ENCODE results near the gene BRD4. TPM values are rescaled to one million over a fixed set of nuclear protein-coding genes. Genes with fewer than 3 reads are reported as not detected.

Gene BRD4
- polyA plus RNA-seq, 1 donor (not counting 4 experiments of a cell fraction or from before 2014, with no cell fraction given), result 5.5 TPM

- Histone ChIP-seq H4K20me1 (ENCODE audit: control insufficient read depth, extremely low read depth, insufficient read depth, low read length) (peaks cover 55% of the 10 kb centered on the region), H3K4me1 (ENCODE audit: control insufficient read depth, extremely low read depth, insufficient read depth, low read length) (peaks cover 65% of the 10 kb centered on the region), H3K27me3 (ENCODE audit: control insufficient read depth, extremely low read depth, insufficient read depth, low read length) (no peaks in the 10 kb centered on the region), H3K9me1 (ENCODE audit: control insufficient read depth, extremely low read depth, insufficient read depth, low read length) (peaks cover 14% of the 10 kb centered on the region), H3K27ac (ENCODE audit: control insufficient read depth, insufficient read depth, low read length) (peak overlapping the region; percentile 78), H3K9ac (ENCODE audit: control insufficient read depth, extremely low read depth, insufficient read depth, low read length) (no peak overlapping the region), H3K9me3 (ENCODE audit: control insufficient read depth, low read depth, low read length) (no peaks in the 10 kb centered on the region), H3K36me3 (ENCODE audit: control insufficient read depth in 2 of 2, extremely low read depth in 1 of 2, insufficient read depth in 2 of 2, low read length in 2 of 2) (peaks cover 4 to 6% of the 10 kb centered on the region in 2 experiments), H2AFZ (ENCODE audit: control insufficient read depth, low read length) (no peak overlapping the region), H3K79me2 (ENCODE audit: control insufficient read depth, insufficient read depth, low read length) (peaks cover 88% of the 10 kb centered on the region), H3K4me3 (ENCODE audit: control insufficient read depth in 2 of 3, extremely low read depth in 1 of 3, insufficient read depth in 2 of 3, low read depth in 1 of 3, low read length in 3 of 3) (no peak overlapping the region), H3K4me2 (ENCODE audit: control insufficient read depth, extremely low read depth, insufficient read depth, low read depth, low read length) (peak overlapping the region; percentile 39)
- TF ChIP-seq EZH2 (IDR thresholded peaks at IDR 0.05; ENCODE audit: low read length), result no peak
- TF ChIP-seq CTCF (optimal IDR thresholded peaks at IDR 0.05 in 1 of 3, IDR thresholded peaks at IDR 0.05 in 1 of 3, conservative IDR thresholded peaks at IDR 0.05 in 1 of 3; ENCODE audit: extremely low read depth in 1 of 3, insufficient read depth in 2 of 3, low read length in 3 of 3), result no peak
- no peak for DNase-seq (ENCODE audit: low read depth, low spot score)
- FAIRE-seq, result no peak
- dilution Hi-C loops (cut with MboI; ENCODE audit: extremely low pct_ligation_motif_present, low sequenced_read_pairs), result no loop called here
Measured at GRCh38 chr19:15300533-15301197, 31.7 kb downstream of the BRD4 start.

GRCh38 chr19:15299568-15300409 lies 32.5 kb downstream of the BRD4 start:
- peaks cover 4 to 11% of the 10 kb centered on the region in 2 experiments for H3K36me3 ChIP-seq (ENCODE audit: control insufficient read depth in 2 of 2, extremely low read depth in 1 of 2, insufficient read depth in 2 of 2, low read length in 2 of 2)
- peak; percentile 59 for FAIRE-seq
- dilution Hi-C loops (cut with MboI; ENCODE audit: extremely low pct_ligation_motif_present, low sequenced_read_pairs), result no loop called here

More at GRCh38 chr19:15299568-15300409, 32.5 kb downstream of the BRD4 start:
- peak overlapping the region; percentile 78 for H3K27ac ChIP-seq (ENCODE audit: control insufficient read depth, insufficient read depth, low read length)
- peaks cover 88% of the 10 kb centered on the region for H3K79me2 ChIP-seq (ENCODE audit: control insufficient read depth, insufficient read depth, low read length)
- H3K27me3 ChIP-seq (ENCODE audit: control insufficient read depth, extremely low read depth, insufficient read depth, low read length), result no peaks in the 10 kb centered on the region
- DNase-seq (ENCODE audit: low read depth, low spot score), result no peak
- H3K9me3 ChIP-seq (ENCODE audit: control insufficient read depth, low read depth, low read length), result no peaks in the 10 kb centered on the region
- H3K4me3 ChIP-seq (ENCODE audit: control insufficient read depth in 2 of 3, extremely low read depth in 1 of 3, insufficient read depth in 2 of 3, low read depth in 1 of 3, low read length in 3 of 3), result no peak overlapping the region
- peaks cover 15% of the 10 kb centered on the region for H3K9me1 ChIP-seq (ENCODE audit: control insufficient read depth, extremely low read depth, insufficient read depth, low read length)
- H4K20me1 ChIP-seq (ENCODE audit: control insufficient read depth, extremely low read depth, insufficient read depth, low read length), result peaks cover 54% of the 10 kb centered on the region
- H3K9ac ChIP-seq (ENCODE audit: control insufficient read depth, extremely low read depth, insufficient read depth, low read length), result no peak overlapping the region
- no peak overlapping the region for H3K4me2 ChIP-seq (ENCODE audit: control insufficient read depth, extremely low read depth, insufficient read depth, low read depth, low read length)
- no peak overlapping the region for H2AFZ ChIP-seq (ENCODE audit: control insufficient read depth, low read length)
- peaks cover 69% of the 10 kb centered on the region for H3K4me1 ChIP-seq (ENCODE audit: control insufficient read depth, extremely low read depth, insufficient read depth, low read length)
- TF ChIP-seq EZH2 (IDR thresholded peaks at IDR 0.05; ENCODE audit: low read length) (no peak), CTCF (optimal IDR thresholded peaks at IDR 0.05 in 1 of 3, IDR thresholded peaks at IDR 0.05 in 1 of 3, conservative IDR thresholded peaks at IDR 0.05 in 1 of 3; ENCODE audit: extremely low read depth in 1 of 3, insufficient read depth in 2 of 3, low read length in 3 of 3) (no peak)
